GM12864 (cell line): Measurements from ENCODE around the gene BRMS1L.

Experiments used
- DNase-seq: peaks from one replicate; pipeline ENCODE4 v3.0.0-alpha.2; 2011; ENCODE audit warnings: low read depth
- H3K4me3 ChIP-seq: 2 replicates; pipeline ENCODE4 v1.5.1; 2011; ENCODE audit warnings: mild to moderate bottlenecking, low read depth, low read length, control low read depth
- CTCF ChIP-seq: IDR thresholded peaks from 2 replicates; pipeline ENCODE4 v1.5.1; 2011; ENCODE audit warnings: low read depth, mild to moderate bottlenecking, moderate library complexity, low read length, control low read depth, inconsistent platforms; ENCODE audit errors: missing control alignments

BRMS1L gene

DNA sequence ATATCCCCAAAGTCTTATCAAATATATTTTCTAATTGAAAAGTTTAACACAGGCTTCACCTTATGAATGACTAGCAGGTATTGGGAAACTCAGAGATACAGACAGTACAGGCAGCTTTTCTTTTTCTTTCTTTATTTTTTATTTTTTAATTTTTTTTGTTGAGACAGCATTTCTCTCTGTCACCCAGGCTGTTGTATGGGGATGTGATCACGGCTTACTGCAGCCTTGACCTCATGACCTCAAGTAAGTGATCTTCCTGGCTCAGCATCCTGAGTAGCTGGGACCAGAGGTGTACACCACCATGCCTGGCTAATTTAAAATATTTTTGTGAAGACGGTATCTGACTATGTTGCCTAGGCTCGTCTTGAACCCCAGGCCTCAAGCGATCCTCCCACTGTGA lies 85.0 kb downstream of the BRMS1L start:
- TF ChIP-seq CTCF: no peak
- DNase-seq: no peak
- no peak overlapping the region for H3K4me3 ChIP-seq

- DNase-seq: no peak
- TF ChIP-seq CTCF: no peak
- H3K4me3 ChIP-seq: no peak overlapping the region
Observed at GRCh38 chr14:35915185-35915584, 89.0 kb downstream of the BRMS1L start.

DNA sequence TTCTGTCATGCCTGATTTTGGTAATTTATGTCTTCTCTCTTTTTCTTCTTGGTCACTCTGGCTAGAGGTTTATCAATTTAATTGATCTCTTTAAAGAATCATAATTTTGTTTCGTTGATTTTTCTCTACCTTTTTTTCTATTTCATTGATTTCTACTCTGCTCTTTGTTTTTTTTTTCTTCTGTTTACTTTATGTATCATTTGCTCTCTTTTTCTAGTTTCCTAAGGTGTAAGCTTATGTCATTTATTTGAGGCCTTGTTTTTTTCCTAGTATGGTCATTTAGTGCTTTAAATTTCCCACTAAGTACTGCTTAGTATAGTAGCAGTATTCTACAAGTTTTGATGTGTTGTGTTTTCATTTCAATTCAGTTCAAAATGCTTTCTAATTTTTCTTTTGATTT lies 89.6 kb downstream of the BRMS1L start:
- no peak overlapping the region for H3K4me3 ChIP-seq
- no peak for DNase-seq
- TF ChIP-seq CTCF: no peak
